D721Med (cell line): ENCODE data around the gene RPS6KA2.
"Not testable (repeated sequence)": the region's sequence is repeated elsewhere in the genome, so short reads cannot be mapped to it uniquely, and the experiment has no call there.

Source experiments
- DNase-seq: peaks from one replicate; pipeline ENCODE4 v3.0.0; 2011; ENCODE audit warnings: low spot score; ENCODE audit not compliant: insufficient read length
- FAIRE-seq: peaks from 2 replicates; lab custom pipeline; 2011; peaks lifted over from hg19 to GRCh38; lab: Jason Lieb, UNC
- TF ChIP-seq, protein P1 (sequence below): IDR thresholded peaks from 2 replicates; pipeline ENCODE4 v1.5.1; 2012; ENCODE audit warnings: mild to moderate bottlenecking, control low read depth; ENCODE audit not compliant: insufficient read depth; ENCODE audit errors: missing control alignments

Gene RPS6KA2

GRCh38 chr6:166538297-166539010 is 88.6 kb downstream of the RPS6KA2 start:
- DNase-seq (no peak), FAIRE-seq (no peak)
- TF ChIP-seq, protein P1, sequence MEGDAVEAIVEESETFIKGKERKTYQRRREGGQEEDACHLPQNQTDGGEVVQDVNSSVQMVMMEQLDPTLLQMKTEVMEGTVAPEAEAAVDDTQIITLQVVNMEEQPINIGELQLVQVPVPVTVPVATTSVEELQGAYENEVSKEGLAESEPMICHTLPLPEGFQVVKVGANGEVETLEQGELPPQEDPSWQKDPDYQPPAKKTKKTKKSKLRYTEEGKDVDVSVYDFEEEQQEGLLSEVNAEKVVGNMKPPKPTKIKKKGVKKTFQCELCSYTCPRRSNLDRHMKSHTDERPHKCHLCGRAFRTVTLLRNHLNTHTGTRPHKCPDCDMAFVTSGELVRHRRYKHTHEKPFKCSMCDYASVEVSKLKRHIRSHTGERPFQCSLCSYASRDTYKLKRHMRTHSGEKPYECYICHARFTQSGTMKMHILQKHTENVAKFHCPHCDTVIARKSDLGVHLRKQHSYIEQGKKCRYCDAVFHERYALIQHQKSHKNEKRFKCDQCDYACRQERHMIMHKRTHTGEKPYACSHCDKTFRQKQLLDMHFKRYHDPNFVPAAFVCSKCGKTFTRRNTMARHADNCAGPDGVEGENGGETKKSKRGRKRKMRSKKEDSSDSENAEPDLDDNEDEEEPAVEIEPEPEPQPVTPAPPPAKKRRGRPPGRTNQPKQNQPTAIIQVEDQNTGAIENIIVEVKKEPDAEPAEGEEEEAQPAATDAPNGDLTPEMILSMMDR: no peak

DNA sequence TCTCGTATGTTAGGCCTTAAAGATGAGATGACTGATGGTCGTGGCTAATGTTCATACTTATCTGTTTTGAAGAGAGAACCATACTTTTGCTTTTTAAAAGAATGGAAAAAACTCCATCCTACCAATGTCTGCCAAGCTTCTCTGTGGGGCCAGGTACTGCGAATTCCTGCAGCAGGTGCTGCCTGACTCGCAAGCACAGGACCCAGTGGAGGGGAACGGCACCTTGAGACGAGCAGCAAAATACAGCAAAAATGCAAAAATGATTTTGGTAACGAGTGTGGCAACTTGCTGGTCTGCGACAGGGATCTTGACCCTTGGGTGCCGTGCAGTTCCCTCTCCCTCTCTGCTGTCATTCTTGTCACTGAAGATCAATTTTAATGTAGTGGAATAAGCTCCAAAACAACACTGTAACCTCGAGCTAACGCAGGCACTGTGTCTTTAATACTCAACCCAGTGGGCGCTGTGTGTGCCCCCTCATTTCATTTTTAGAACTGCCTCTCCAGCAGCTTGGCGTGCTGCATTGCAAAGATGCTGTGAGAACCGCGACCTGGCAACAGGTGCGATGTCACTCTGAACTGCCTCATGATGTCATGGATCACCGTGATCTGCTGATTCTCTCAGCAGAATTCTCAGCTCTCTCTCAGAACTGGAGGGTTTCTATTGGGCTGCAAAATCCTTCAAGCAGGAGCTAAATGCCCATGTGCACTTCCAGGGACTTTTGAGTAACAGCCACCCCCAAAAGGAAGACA is 92.2 kb downstream of the RPS6KA2 start:
- no peak for FAIRE-seq
- no peak for DNase-seq
- TF ChIP-seq, protein P1: no peak

DNA sequence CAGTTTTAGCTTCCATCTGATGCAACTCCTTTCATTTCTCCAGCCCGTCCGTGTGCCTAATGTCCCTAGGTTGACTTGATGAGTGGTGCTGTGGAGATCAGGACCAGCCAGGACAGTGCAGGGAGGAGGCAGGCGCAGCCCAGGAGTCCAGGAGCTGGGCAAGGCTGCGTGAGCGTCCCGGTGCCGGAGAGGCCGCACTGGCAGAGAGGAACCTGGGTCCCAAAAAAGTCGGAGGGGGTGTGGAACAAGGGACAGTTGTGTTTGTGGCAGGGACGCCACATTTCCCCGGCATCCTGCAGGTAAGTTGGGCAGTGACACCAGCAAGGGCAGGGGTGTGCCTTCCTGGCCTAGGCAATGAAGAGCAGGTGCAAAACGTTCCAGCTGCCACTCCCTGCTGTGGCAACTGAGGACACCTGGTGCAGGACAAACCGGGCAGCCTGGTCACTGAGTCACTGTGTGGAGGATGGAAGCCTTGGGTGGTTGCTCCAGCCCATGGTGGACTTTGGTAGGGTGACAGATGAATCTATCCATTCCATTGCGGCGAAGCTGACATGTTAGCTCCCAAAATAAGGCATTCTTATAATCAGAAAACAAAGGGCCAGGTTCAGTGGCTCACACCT is 93.7 kb downstream of the RPS6KA2 start:
- FAIRE-seq: no peak
- TF ChIP-seq, protein P1: no peak
- no peak for DNase-seq

GRCh38 chr6:166532302-166532701 is 94.7 kb downstream of the RPS6KA2 start:
- no peak for DNase-seq
- TF ChIP-seq, protein P1: no peak
- no peak for FAIRE-seq

- TF ChIP-seq, protein P1: no peak
- no peak for FAIRE-seq
- DNase-seq: no peak
Observed at GRCh38 chr6:166530211-166531095, 96.6 kb downstream of the RPS6KA2 start.

DNA sequence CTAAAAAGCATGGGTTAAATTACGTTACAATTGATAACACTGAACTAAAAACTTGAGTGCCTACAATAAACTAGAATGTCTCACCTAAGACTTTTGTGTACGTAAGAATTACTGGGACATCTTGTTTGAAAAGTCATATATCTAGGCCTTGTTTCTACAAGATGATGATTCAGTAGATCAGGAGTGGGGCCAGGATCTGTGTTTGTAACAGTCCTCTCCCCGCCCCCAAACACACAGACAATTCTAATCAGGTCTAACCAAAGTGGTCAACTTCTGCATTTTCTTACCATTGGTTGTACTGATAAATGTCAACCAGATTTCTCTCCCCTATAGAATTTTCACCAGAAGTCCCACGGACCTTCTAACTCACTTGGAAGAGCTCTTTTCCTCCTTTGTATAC is 97.5 kb downstream of the RPS6KA2 start:
- FAIRE-seq (no peak), DNase-seq (no peak)
- TF ChIP-seq, protein P1: no peak

DNA sequence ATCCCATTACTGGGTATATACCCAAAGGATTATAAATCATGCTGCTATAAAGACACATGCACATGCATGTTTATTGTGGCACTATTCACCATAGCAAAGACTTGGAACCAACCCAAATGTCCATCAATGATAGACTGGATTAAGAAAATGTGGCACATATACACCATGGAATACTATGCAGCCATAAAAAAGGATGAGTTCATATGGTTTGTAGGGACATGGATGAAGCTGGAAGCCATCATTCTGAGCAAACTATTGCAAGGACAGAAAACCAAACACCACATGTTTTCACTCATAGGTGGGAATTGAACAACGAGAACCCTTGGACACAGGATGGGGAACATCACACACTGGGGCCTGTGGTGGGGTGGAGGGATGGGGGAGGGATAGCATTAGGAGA is 98.0 kb downstream of the RPS6KA2 start:
- DNase-seq, FAIRE-seq: not testable (repeated sequence)
